ENCODE results near the gene MRPL20.

The MRPL20 gene

DNA sequence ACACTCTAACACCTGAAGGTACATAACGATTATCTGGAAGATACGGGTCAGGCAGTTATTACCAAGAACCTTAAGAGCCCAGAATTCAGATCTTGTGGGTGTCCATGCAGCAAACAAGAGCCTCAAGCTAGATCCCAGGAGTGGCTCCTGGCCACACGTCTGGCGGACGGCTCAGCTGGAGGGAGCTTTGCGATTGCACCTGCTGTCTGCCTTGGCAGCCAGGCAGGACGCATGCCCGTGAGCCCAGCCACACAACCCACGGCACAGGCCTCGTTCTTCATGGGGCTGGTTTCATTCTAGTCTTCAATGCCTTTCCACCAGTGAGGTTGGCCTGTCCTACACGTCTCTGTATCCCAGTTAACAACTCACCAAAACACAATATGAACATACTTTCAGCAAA lies 13.7 kb downstream of the MRPL20 start:
- no peak for TF ChIP-seq CTCF (conservative IDR thresholded peaks at IDR 0.05; ENCODE audit: control insufficient read depth, insufficient read depth, low read depth, low read length)

DNA sequence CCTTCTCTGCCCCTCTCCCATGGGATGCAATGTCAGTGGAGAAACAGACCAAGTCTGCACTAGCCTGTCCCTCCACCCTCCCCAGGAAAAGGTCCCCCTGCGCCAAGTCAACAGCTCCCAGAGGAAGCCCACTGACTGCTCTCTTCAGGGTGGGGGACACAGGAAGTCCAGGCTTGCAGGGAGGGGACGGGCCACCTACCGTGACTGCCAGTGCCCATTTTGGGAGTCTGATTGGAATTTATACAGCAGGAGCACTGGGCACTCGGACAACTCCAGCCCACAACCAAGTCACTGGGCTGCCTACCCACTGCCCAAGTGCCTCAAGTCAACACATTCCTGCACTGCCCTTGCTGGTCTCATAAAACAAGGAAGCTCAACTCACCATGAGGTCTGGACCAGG lies 14.1 kb downstream of the MRPL20 start:
- H3K4me3 ChIP-seq (ENCODE audit: control insufficient read depth, low read depth, low read length), result no peak overlapping the region
- no peak for TF ChIP-seq CTCF (conservative IDR thresholded peaks at IDR 0.05; ENCODE audit: control insufficient read depth, insufficient read depth, low read depth, low read length)
- no peak for DNase-seq (ENCODE audit: low read depth)

More for the DNA sequence above, 13.7 kb downstream of the MRPL20 start:
- H3K4me3 ChIP-seq (ENCODE audit: control insufficient read depth, low read depth, low read length), result no peak overlapping the region
- no peak for DNase-seq (ENCODE audit: low read depth)

- TF ChIP-seq CTCF (conservative IDR thresholded peaks at IDR 0.05; ENCODE audit: control insufficient read depth, insufficient read depth, low read depth, low read length), result no peak
- DNase-seq (ENCODE audit: low read depth), result no peak
- H3K4me3 ChIP-seq (ENCODE audit: control insufficient read depth, low read depth, low read length), result no peak overlapping the region
Measured at GRCh38 chr1:1391225-1391624, 15.9 kb downstream of the MRPL20 start.

DNA sequence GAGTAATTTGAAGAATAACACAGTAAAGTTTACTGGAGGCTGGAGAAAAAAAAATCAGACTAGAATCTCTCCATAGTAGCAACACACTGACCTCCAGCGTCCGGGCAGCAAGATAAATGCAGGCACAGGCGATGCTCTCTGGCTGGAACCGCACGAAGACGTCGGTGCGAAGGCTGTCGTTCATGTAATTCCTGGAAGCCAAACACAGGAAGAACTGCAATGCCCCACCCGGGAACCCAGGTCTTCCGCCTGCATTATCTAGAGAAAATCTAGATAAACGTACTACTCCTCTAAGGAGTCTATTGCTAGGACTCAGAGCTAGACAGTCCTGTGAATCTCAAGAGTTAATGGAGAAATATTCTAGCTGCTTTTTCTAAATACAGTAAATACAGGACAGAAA lies 16.4 kb downstream of the MRPL20 start:
- no peak overlapping the region for H3K4me3 ChIP-seq (ENCODE audit: control insufficient read depth, low read depth, low read length)
- TF ChIP-seq CTCF (conservative IDR thresholded peaks at IDR 0.05; ENCODE audit: control insufficient read depth, insufficient read depth, low read depth, low read length), result no peak
- DNase-seq (ENCODE audit: low read depth), result no peak

GRCh38 chr1:1388078-1388472 lies 19.0 kb downstream of the MRPL20 start:
- no peak overlapping the region for H3K4me3 ChIP-seq (ENCODE audit: control insufficient read depth, low read depth, low read length)
- no peak for TF ChIP-seq CTCF (conservative IDR thresholded peaks at IDR 0.05; ENCODE audit: control insufficient read depth, insufficient read depth, low read depth, low read length)

DNA sequence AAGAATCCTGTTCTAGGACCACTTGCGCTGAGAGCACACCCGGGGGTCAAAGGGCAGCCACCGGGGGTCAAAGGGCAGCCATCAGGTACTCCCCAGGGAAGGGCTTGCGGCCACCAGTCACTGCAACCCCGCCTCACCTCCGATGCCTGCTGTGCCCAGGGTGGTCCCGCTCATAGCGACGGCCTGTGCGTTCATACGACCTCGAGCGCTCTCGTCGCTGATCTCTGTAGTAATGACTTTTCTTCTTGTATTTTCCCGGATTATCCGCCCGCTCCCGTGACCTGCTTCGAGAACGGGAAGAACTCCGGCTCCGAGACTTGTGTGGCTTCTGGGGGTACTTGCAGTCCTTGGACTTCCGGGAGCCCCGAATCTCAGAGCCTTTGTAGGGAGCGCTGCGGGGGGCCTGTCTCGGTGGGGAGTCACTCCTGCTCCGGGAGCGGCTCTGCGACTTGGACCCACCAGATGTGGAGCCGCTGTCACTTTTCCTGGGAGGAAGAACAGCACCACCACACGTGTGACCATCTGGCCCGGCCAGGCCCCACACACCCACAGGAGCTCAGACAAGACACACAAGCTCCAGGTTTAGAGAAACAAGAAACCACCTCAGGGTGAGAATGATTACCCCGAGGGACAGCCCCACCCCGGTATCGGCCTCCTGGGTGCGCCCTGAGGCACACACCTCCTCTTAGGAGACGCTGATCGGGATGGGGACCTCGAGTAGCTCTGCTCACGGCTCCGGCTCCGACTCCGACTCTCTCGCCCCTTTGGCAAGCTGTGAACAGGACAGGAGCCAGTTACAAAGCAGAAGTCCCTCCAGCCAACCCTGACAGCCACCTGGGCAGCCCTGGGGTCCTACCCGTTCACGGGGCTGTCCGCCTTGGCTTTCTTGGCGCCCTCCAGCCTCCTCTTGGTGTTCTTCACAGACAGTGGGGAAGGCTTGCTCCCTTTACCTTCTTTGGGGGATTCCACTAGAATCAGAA lies 19.7 kb downstream of the MRPL20 start:
- DNase-seq (ENCODE audit: low read depth), result no peak
- H3K4me3 ChIP-seq (ENCODE audit: control insufficient read depth, low read depth, low read length), result no peak overlapping the region
- TF ChIP-seq CTCF (conservative IDR thresholded peaks at IDR 0.05; ENCODE audit: control insufficient read depth, insufficient read depth, low read depth, low read length), result no peak

More at GRCh38 chr1:1388078-1388472, 19.0 kb downstream of the MRPL20 start:
- DNase-seq (ENCODE audit: low read depth), result no peak
